Keratinocyte (primary cell): ENCODE data around the gene KIZ. TPM values are rescaled to one million over a fixed set of nuclear protein-coding genes. Genes with fewer than 3 reads are reported as not detected.

Experiments
- DNase-seq: peaks from one replicate; pipeline ENCODE4 v3.0.0-alpha.2; 2011; ENCODE audit warnings: low read depth, missing footprints, low spot score
- FAIRE-seq: peaks from 2 replicates; lab custom pipeline; 2011; peaks lifted over from hg19 to GRCh38; lab: Jason Lieb, UNC
- H2AFZ ChIP-seq: 2 replicates; pipeline ENCODE4 v1.6.0; 2012; ENCODE audit warnings: low read length, control low read depth, inconsistent platforms; ENCODE audit not compliant: control insufficient read depth
- H3K27ac ChIP-seq: 2 replicates; pipeline ENCODE4 v1.5.1; 2011; ENCODE audit warnings: low read length; ENCODE audit not compliant: control insufficient read depth, insufficient read depth
- H3K27me3 ChIP-seq: 3 replicates; pipeline ENCODE4 v1.6.0; 2011; ENCODE audit warnings: low read length; ENCODE audit not compliant: control insufficient read depth, insufficient read depth; ENCODE audit errors: extremely low read depth
- H3K36me3 ChIP-seq, 2 experiments: 2 replicates in 1 of 2; 3 replicates in 1 of 2; pipeline ENCODE4 v1.5.1; 2011; ENCODE audit warnings: low read length in 2 of 2, mild to moderate bottlenecking in 1 of 2; ENCODE audit not compliant: control insufficient read depth in 2 of 2, insufficient read depth in 2 of 2; ENCODE audit errors: extremely low read depth in 1 of 2
- H3K4me1 ChIP-seq: 3 replicates; pipeline ENCODE4 v1.5.1; 2011; ENCODE audit warnings: low read length; ENCODE audit not compliant: control insufficient read depth, insufficient read depth; ENCODE audit errors: extremely low read depth
- H3K4me2 ChIP-seq: 3 replicates; pipeline ENCODE4 v1.6.0; 2011; ENCODE audit warnings: low read depth, low read length; ENCODE audit not compliant: control insufficient read depth, insufficient read depth; ENCODE audit errors: extremely low read depth
- H3K4me3 ChIP-seq, 3 experiments: fragments of 200-600 bp in 1 of 3; sonication (generic) in 1 of 3; 2 replicates in 2 of 3; 3 replicates in 1 of 3; pipeline ENCODE4 v1.5.1; 2011 to 2016; ENCODE audit warnings: low read length in 3 of 3, mild to moderate bottlenecking in 3 of 3, control low read depth in 2 of 3, inconsistent platforms in 1 of 3, low read depth in 1 of 3, mixed read lengths in 1 of 3, mixed run types in 1 of 3, moderate library complexity in 1 of 3; ENCODE audit not compliant: control insufficient read depth in 2 of 3, insufficient read depth in 2 of 3; ENCODE audit errors: extremely low read depth in 1 of 3
- H3K79me2 ChIP-seq: 2 replicates; pipeline ENCODE4 v1.6.0; 2012; ENCODE audit warnings: low read length; ENCODE audit not compliant: control insufficient read depth, insufficient read depth
- H3K9ac ChIP-seq: 3 replicates; pipeline ENCODE4 v1.6.0; 2011; ENCODE audit warnings: low read length; ENCODE audit not compliant: control insufficient read depth, insufficient read depth; ENCODE audit errors: extremely low read depth
- H3K9me1 ChIP-seq: 3 replicates; pipeline ENCODE4 v1.6.0; 2011; ENCODE audit warnings: low read length; ENCODE audit not compliant: control insufficient read depth, insufficient read depth; ENCODE audit errors: extremely low read depth
- H3K9me3 ChIP-seq: 2 replicates; pipeline ENCODE4 v1.5.1; 2012; ENCODE audit warnings: low read depth, low read length; ENCODE audit not compliant: control insufficient read depth
- H4K20me1 ChIP-seq: 3 replicates; pipeline ENCODE4 v1.6.0; 2011; ENCODE audit warnings: low read length; ENCODE audit not compliant: control insufficient read depth, insufficient read depth; ENCODE audit errors: extremely low read depth
- CTCF ChIP-seq, 3 experiments: IDR thresholded peaks in 1 of 3; conservative IDR thresholded peaks in 1 of 3; optimal IDR thresholded peaks in 1 of 3; 2 replicates in 2 of 3; 3 replicates in 1 of 3; pipeline versions ENCODE3 to v1.5.1; 2011; ENCODE audit warnings: low read length in 3 of 3, mild to moderate bottlenecking in 3 of 3, moderate library complexity in 2 of 3, control low read depth in 1 of 3, inconsistent platforms in 1 of 3; ENCODE audit not compliant: insufficient read depth in 2 of 3; ENCODE audit errors: extremely low read depth in 1 of 3
- EZH2 ChIP-seq: IDR thresholded peaks from one replicate; pipeline ENCODE4 v1.6.1; 2012; ENCODE audit warnings: inconsistent platforms, mild to moderate bottlenecking, low read length, moderate library complexity
- dilution Hi-C: fragments of 300-500 bp; cut with MboI; formaldehyde crosslinking; loops from one replicate; pipeline ENCODE4 v1.7.0; 2020; ENCODE audit warnings: low sequenced_read_pairs; ENCODE audit not compliant: extremely low pct_ligation_motif_present
- polyA plus RNA-seq, 5 experiments: library from polyadenylated mRNA; depleted of rRNA in 3 of 5; stranded (reverse) in 3 of 5; stranded (forward) in 1 of 5; unstranded in 1 of 5; fragments of >200 nt; gene quantifications; 1 replicate in 1 of 5; 2 replicates in 3 of 5; 3 replicates in 1 of 5; pipeline versions ENCODE4 v1.2.1 to v1.2.3, GENCODE V29; 2011 to 2012; ENCODE audit warnings: missing spikeins in 2 of 5, low read depth in 1 of 5, low replicate concordance in 1 of 5

Gene KIZ
- polyA plus RNA-seq, 1 donor (not counting 4 experiments of a cell fraction or from before 2014, with no cell fraction given): 21.3 TPM

- H3K9me1 ChIP-seq: no peaks in the 10 kb centered on the region
- H3K27me3 ChIP-seq: peaks cover 87% of the 10 kb centered on the region
- no peak overlapping the region for H3K27ac ChIP-seq
- DNase-seq (no peak), FAIRE-seq (no peak)
- peak overlapping the region; percentile 66 for H3K9ac ChIP-seq
- no peaks in the 10 kb centered on the region for H3K36me3 ChIP-seq
- peaks cover 11% of the 10 kb centered on the region for H3K4me1 ChIP-seq
- peak overlapping the region; percentile 94 for H3K4me2 ChIP-seq
- dilution Hi-C loops: no loop called here
- no peak for TF ChIP-seq CTCF (optimal IDR thresholded peaks at IDR 0.05 in 1 of 3, IDR thresholded peaks at IDR 0.05 in 1 of 3, conservative IDR thresholded peaks at IDR 0.05 in 1 of 3; ENCODE audit: extremely low read depth in 1 of 3, insufficient read depth in 2 of 3, low read length in 3 of 3)
- TF ChIP-seq EZH2: peak; percentile 3
- no peaks in the 10 kb centered on the region for H4K20me1 ChIP-seq
- H3K4me3 ChIP-seq: peak overlapping the region; percentile 3 to 71 (median 68)
- H3K9me3 ChIP-seq: no peaks in the 10 kb centered on the region
- no peaks in the 10 kb centered on the region for H3K79me2 ChIP-seq
- peak overlapping the region; percentile 12 for H2AFZ ChIP-seq
Measured at GRCh38 chr20:21101453-21101931, 24.4 kb upstream of the KIZ start.

DNA sequence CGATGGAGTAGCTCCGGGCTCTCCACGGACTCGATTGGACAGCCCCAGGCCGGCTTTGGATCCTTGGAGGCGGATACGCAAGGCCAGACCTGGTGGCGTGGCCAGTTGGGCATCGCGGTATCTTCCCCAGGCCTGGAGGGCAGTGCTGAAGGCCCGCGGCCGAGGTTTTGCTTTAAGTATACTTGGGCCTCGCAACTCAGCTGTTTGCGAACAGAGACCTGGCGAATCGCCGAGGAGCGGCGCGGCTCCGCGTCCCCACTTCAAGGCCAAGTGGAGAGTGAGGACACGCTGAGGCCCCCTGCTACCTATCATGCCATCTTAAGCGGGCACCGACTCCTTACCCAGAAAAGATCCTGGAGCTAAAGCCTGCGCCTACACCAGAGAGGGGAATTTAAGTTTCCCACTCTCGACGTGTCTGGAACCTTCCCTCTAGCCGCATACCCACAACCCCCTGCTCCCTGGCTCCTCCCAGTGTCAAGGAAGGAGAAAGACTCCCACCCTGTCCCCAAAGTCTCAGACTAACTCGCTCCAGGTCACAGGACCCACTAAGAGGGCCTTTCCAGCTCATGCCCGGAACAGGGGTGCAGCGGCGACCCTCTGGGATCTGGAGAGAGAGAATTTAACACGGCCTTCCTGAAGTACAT, 23.8 kb upstream of the KIZ start:
- TF ChIP-seq CTCF (optimal IDR thresholded peaks at IDR 0.05 in 1 of 3, IDR thresholded peaks at IDR 0.05 in 1 of 3, conservative IDR thresholded peaks at IDR 0.05 in 1 of 3; ENCODE audit: extremely low read depth in 1 of 3, insufficient read depth in 2 of 3, low read length in 3 of 3) (no peak), EZH2 (peak; percentile 38)
- no peaks in the 10 kb centered on the region for H3K9me1 ChIP-seq
- no peak overlapping the region for H3K27ac ChIP-seq
- peak overlapping the region in 1 of 3 experiments; percentile 49 for H3K4me3 ChIP-seq
- H3K4me2 ChIP-seq: peak overlapping the region; percentile 64
- H4K20me1 ChIP-seq: no peaks in the 10 kb centered on the region
- H3K79me2 ChIP-seq: no peaks in the 10 kb centered on the region
- H3K27me3 ChIP-seq: peaks cover 88% of the 10 kb centered on the region
- no peaks in the 10 kb centered on the region for H3K9me3 ChIP-seq
- H3K36me3 ChIP-seq: no peaks in the 10 kb centered on the region
- FAIRE-seq (no peak), DNase-seq (no peak)
- dilution Hi-C loops: no loop called here
- H2AFZ ChIP-seq: no peak overlapping the region
- H3K9ac ChIP-seq: no peak overlapping the region
- peaks cover 11% of the 10 kb centered on the region for H3K4me1 ChIP-seq
